Activated naive CD4-positive, alpha-beta T cell treated with anti-CD3 and anti-CD28 coated beads for 36 hours (primary cell): ENCODE measurements around the gene KLF11. TPM values are rescaled to one million over a fixed set of nuclear protein-coding genes. Genes with fewer than 3 reads are reported as not detected.
A peak's percentile ranks its signal among the peaks of the same experiment; 100 is the strongest.

Experiments used
- CTCF ChIA-PET: fragments of 350-600 bp; sonication (Branson Sonifier 250); formaldehyde crosslinking; loops from one replicate; lab custom pipeline; 2021; ENCODE audit warnings: antibody characterized with exemption; lab: Charles Lee
- DNase-seq: peaks from one replicate; pipeline ENCODE4 v3.0.0-alpha.2; 2020
- H3K27ac Mint-ChIP-seq: one replicate; pipeline ENCODE4 v1.8.0; 2021; ENCODE audit warnings: mild to moderate bottlenecking, mixed read lengths
- H3K27me3 Mint-ChIP-seq: one replicate; pipeline ENCODE4 v1.8.0; 2021; ENCODE audit warnings: low read depth, mixed read lengths
- H3K36me3 Mint-ChIP-seq: one replicate; pipeline ENCODE4 v1.8.0; 2021; ENCODE audit warnings: low read depth, mixed read lengths
- H3K4me1 Mint-ChIP-seq: one replicate; pipeline ENCODE4 v1.8.0; 2021; ENCODE audit warnings: low read depth, mixed read lengths
- H3K4me3 Mint-ChIP-seq: one replicate; pipeline ENCODE4 v1.8.0; 2021; ENCODE audit warnings: mild to moderate bottlenecking, moderate library complexity, mixed read lengths
- H3K9me3 Mint-ChIP-seq: one replicate; pipeline ENCODE4 v1.8.0; 2021; ENCODE audit warnings: mixed read lengths
- intact Hi-C: fragments of 100-400 bp; cut with micrococcal nuclease; formaldehyde crosslinking; loops from one replicate; pipeline ENCODE4 v1.15.1; 2023
- total RNA-seq, 2 experiments: library from RNA; stranded (reverse); gene quantifications; one replicate each; pipeline ENCODE4 v1.2.3, GENCODE V29; 2021

KLF11 gene
- total RNA-seq, 2 experiments from 2014 or later, result 3.0 to 3.1 TPM

- Mint-ChIP-seq H3K9me3 (peaks cover 4% of the 10 kb centered on the region), H3K36me3 (no peaks in the 10 kb centered on the region), H3K4me3 (no peak overlapping the region), H3K4me1 (no peaks in the 10 kb centered on the region), H3K27me3 (no peaks in the 10 kb centered on the region), H3K27ac (no peak overlapping the region)
- intact Hi-C loops, result no loop called here
- DNase-seq, result no peak
- CTCF ChIA-PET, result interaction anchor here (0.7 to 1.5 kb wide), 2 partner anchors 8 to 16 kb away, joined by 3 read pairs; no protein-coding TSS in a partner anchor
These were observed 21.8 kb downstream of the KLF11 start for GRCh38 chr2:10064932-10065772.

- Mint-ChIP-seq H3K27me3 (no peaks in the 10 kb centered on the region), H3K36me3 (no peaks in the 10 kb centered on the region)
- intact Hi-C loops, result no loop called here
These were observed 22.4 kb downstream of the KLF11 start for GRCh38 chr2:10065773-10066055.

GRCh38 chr2:10067330-10067729 lies 24.0 kb downstream of the KLF11 start:
- Mint-ChIP-seq H3K27ac (no peak overlapping the region), H3K9me3 (peaks cover 4% of the 10 kb centered on the region), H3K36me3 (no peaks in the 10 kb centered on the region), H3K27me3 (peaks cover 3% of the 10 kb centered on the region), H3K4me1 (no peaks in the 10 kb centered on the region), H3K4me3 (no peak overlapping the region)
- intact Hi-C loops, result no loop called here
- no peak for DNase-seq
- CTCF ChIA-PET, result interaction anchor here (1.1 to 1.3 kb wide), 3 partner anchors 30 to 75 kb away, joined by 3 to 5 read pairs (median 4); no protein-coding TSS in a partner anchor

More at GRCh38 chr2:10065773-10066055, 22.4 kb downstream of the KLF11 start:
- DNase-seq, result no peak
- H3K9me3 Mint-ChIP-seq, result peaks cover 4% of the 10 kb centered on the region
- CTCF ChIA-PET, result interaction anchor here (1.5 kb wide), 1 partner anchor 16 kb away, joined by 3 read pairs; no protein-coding TSS in a partner anchor
- no peak overlapping the region for H3K27ac Mint-ChIP-seq
- H3K4me1 Mint-ChIP-seq, result no peaks in the 10 kb centered on the region
- H3K4me3 Mint-ChIP-seq, result no peak overlapping the region

GRCh38 chr2:10067881-10068280 lies 24.5 kb downstream of the KLF11 start:
- H3K4me1 Mint-ChIP-seq, result peaks cover 1% of the 10 kb centered on the region
- intact Hi-C loops, result no loop called here
- no peak overlapping the region for H3K27ac Mint-ChIP-seq
- peaks cover 4% of the 10 kb centered on the region for H3K9me3 Mint-ChIP-seq
- H3K36me3 Mint-ChIP-seq, result no peaks in the 10 kb centered on the region
- peaks cover 6% of the 10 kb centered on the region for H3K27me3 Mint-ChIP-seq
- no peak for DNase-seq
- CTCF ChIA-PET, result interaction anchor here (0.8 to 1.7 kb wide), 4 partner anchors 24 to 367 kb away, joined by 3 to 7 read pairs (median 4); no protein-coding TSS in a partner anchor
- H3K4me3 Mint-ChIP-seq, result no peak overlapping the region

DNA sequence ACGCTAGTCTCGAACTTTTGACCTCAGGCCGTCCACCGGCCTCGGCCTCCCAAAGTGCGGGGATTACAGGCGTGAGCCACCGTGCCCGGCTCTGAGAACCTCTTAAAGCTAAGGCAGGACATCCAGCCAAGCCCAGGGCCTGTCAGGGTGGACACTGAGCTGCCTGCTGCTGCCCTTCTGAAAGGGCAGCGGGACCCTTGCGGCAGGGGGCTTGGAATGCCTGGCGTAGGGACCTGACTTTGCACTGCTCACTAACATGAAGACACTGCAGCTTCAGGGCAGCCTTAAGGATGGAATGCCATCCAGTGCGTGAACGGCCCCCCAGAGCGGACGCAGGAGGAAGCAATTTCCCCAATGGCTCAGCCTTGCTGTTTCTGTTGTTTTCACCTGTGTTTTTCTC lies 27.8 kb downstream of the KLF11 start:
- H3K4me1 Mint-ChIP-seq, result peaks cover 1% of the 10 kb centered on the region
- no peaks in the 10 kb centered on the region for H3K36me3 Mint-ChIP-seq
- H3K27ac Mint-ChIP-seq, result no peak overlapping the region
- DNase-seq, result no peak
- peaks cover 4% of the 10 kb centered on the region for H3K9me3 Mint-ChIP-seq
- intact Hi-C loops, result loop anchor here (5.0 kb wide), 1 partner anchor 231 kb away; the partner anchor contains the start of gene HPCAL1
- H3K4me3 Mint-ChIP-seq, result no peak overlapping the region
- peaks cover 28% of the 10 kb centered on the region for H3K27me3 Mint-ChIP-seq
- CTCF ChIA-PET, result interaction anchor here (0.7 to 6.9 kb wide), 14 partner anchors 10 to 368 kb away, joined by 3 to 124 read pairs (median 12); no protein-coding TSS in a partner anchor

DNA sequence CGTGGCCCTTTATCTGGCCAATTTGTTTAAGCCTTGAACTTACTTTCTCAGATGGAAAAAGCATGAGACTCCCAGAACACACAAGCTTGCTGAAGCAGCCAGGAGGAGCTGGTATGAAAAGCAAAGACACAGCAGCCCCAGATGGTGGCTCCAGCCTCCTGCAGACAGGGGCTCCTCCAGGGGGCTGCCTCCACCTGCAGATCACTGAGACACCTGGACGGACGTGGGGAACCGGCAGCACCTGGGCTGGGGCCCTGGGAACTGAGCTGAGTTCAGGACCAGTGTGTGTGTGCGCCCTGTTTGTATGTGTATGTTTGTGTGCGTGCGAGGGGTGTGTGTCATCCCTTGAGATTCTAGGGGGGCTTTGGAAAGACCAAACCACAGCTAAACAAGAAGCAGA lies 28.2 kb downstream of the KLF11 start:
- DNase-seq, result no peak
- no peaks in the 10 kb centered on the region for H3K36me3 Mint-ChIP-seq
- peaks cover 1% of the 10 kb centered on the region for H3K4me1 Mint-ChIP-seq
- H3K27me3 Mint-ChIP-seq, result peaks cover 32% of the 10 kb centered on the region
- H3K9me3 Mint-ChIP-seq, result peaks cover 4% of the 10 kb centered on the region
- no peak overlapping the region for H3K27ac Mint-ChIP-seq
- CTCF ChIA-PET, result interaction anchor here (0.7 to 6.9 kb wide), 23 partner anchors 11 to 368 kb away, joined by 3 to 124 read pairs (median 6); no protein-coding TSS in a partner anchor
- intact Hi-C loops, result loop anchor here (5.0 kb wide), 1 partner anchor 231 kb away; the partner anchor contains the start of gene HPCAL1
- no peak overlapping the region for H3K4me3 Mint-ChIP-seq

DNA sequence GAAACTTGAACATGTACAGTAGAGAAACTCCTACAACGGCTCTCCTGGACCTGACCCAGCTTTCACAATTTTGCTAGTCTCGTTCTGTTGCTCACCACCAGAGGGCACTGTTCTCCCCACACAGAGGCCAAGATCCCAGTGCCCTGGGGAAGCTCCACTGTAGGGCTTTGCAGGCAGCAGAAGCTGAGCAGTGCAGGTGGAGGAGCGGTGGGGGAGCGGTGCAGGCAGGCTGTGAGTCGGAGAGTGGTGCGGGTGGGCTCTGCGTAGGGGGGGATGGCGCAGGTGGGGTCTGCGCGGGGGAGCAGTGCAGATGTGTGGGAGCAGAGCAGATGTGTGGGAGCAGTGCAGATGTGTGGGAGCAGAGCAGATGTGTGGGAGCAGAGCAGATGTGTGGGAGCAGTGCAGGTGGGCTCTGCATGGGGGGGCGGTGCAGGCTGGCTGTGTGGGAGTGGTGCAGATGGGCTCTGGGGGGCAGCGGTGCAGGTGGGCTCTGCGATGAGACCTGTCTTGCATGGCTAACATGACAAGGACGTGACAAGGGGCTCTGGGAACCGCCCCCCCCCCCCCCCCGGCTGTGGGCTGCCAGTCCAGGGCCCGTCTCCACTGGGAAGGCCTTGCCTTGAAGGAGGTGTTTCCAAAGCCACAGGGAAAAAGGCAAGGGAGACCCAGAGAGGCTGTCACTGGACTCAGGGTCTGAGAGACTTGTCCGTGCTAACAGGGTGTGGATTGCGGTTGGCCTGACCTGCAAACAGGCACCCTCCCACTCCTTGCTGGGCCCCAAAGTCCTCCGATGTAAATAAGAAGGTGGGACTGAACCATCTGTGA lies 29.5 kb downstream of the KLF11 start:
- Mint-ChIP-seq H3K27me3 (peaks cover 45% of the 10 kb centered on the region), H3K36me3 (no peaks in the 10 kb centered on the region), H3K9me3 (peaks cover 2% of the 10 kb centered on the region), H3K27ac (no peak overlapping the region), H3K4me1 (peaks cover 1% of the 10 kb centered on the region), H3K4me3 (no peak overlapping the region)
- CTCF ChIA-PET, result interaction anchor here (0.6 to 6.9 kb wide), 52 partner anchors 8 to 780 kb away, joined by 3 to 124 read pairs (median 4); partner anchors contain the start of gene CYS1
- intact Hi-C loops, result loop anchor here (1.0 to 5.0 kb wide), 8 partner anchors 24 to 595 kb away; partner anchors contain the start of gene HPCAL1
- peak; percentile 88 for DNase-seq

DNA sequence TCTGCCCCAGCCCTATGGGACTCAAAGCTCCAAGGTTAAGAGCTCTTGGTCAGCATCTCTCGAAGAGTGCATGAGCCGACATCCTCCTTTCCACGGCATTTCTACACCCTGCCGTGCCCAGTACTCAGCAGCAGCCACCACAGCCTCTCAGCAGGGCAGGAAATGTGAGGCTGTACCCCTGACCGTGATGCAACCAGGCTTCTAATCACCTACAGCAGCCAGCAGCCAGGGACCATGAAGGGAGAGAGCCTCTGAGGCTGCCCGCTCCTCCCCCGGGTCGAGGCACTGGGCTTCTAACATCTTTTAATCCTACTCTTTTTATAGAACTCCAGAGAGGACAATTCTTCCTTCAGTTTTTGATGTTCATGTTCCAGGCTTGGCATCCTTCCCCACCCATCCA lies 30.4 kb downstream of the KLF11 start:
- Mint-ChIP-seq H3K4me1 (peaks cover 1% of the 10 kb centered on the region), H3K4me3 (no peak overlapping the region), H3K27ac (no peak overlapping the region), H3K9me3 (no peaks in the 10 kb centered on the region), H3K27me3 (peaks cover 53% of the 10 kb centered on the region), H3K36me3 (no peaks in the 10 kb centered on the region)
- no peak for DNase-seq
- CTCF ChIA-PET, result interaction anchor here (0.6 to 6.9 kb wide), 21 partner anchors 9 to 629 kb away, joined by 3 to 124 read pairs (median 11); no protein-coding TSS in a partner anchor
- intact Hi-C loops, result loop anchor here (2.0 to 5.0 kb wide), 3 partner anchors 67 to 587 kb away; partner anchors contain the start of gene HPCAL1

DNA sequence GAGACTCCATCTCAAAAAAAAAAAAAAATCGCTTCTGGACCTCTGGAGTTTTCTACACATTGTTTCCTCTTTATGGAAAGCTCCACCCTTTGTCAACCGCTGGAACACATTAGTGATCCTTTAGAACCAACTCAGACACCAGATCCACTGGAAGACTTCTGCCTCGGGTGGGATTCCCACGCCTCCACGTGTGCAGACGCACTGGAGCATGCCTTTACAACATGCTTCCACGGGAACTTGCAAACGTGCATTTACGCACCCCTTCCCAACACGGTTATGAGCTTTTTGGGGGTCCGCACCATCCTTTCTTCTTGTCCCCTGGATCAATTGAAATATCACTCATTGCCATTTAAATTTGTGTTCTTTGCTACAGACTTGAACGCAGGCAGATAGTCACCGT lies 31.8 kb downstream of the KLF11 start:
- no peaks in the 10 kb centered on the region for H3K36me3 Mint-ChIP-seq
- H3K4me1 Mint-ChIP-seq, result peaks cover 4% of the 10 kb centered on the region
- intact Hi-C loops, result no loop called here
- no peak for DNase-seq
- H3K4me3 Mint-ChIP-seq, result no peak overlapping the region
- no peaks in the 10 kb centered on the region for H3K9me3 Mint-ChIP-seq
- CTCF ChIA-PET, result interaction anchor here (0.6 to 6.9 kb wide), 7 partner anchors 15 to 358 kb away, joined by 3 to 124 read pairs (median 33); no protein-coding TSS in a partner anchor
- H3K27ac Mint-ChIP-seq, result no peak overlapping the region
- peaks cover 59% of the 10 kb centered on the region for H3K27me3 Mint-ChIP-seq

- CTCF ChIA-PET, result interaction anchor here (0.6 to 6.9 kb wide), 7 partner anchors 14 to 357 kb away, joined by 3 to 124 read pairs (median 33); no protein-coding TSS in a partner anchor
- H3K4me1 Mint-ChIP-seq, result peaks cover 4% of the 10 kb centered on the region
- no peaks in the 10 kb centered on the region for H3K9me3 Mint-ChIP-seq
- peaks cover 61% of the 10 kb centered on the region for H3K27me3 Mint-ChIP-seq
- intact Hi-C loops, result no loop called here
- H3K36me3 Mint-ChIP-seq, result no peaks in the 10 kb centered on the region
- no peak overlapping the region for H3K4me3 Mint-ChIP-seq
- no peak overlapping the region for H3K27ac Mint-ChIP-seq
- no peak for DNase-seq
These were observed 32.3 kb downstream of the KLF11 start for GRCh38 chr2:10075571-10076209.

GRCh38 chr2:10076511-10076910 lies 33.2 kb downstream of the KLF11 start:
- CTCF ChIA-PET, result interaction anchor here (2.2 kb wide), 1 partner anchor 20 kb away, joined by 8 read pairs; no protein-coding TSS in a partner anchor
- Mint-ChIP-seq H3K4me3 (no peak overlapping the region), H3K9me3 (no peaks in the 10 kb centered on the region), H3K36me3 (no peaks in the 10 kb centered on the region), H3K4me1 (peaks cover 10% of the 10 kb centered on the region), H3K27me3 (peaks cover 67% of the 10 kb centered on the region), H3K27ac (no peak overlapping the region)
- no peak for DNase-seq
- intact Hi-C loops, result no loop called here
